Right atrium auricular region (tissue), 2 donors: ENCODE data around the gene GARNL3. TPM values are rescaled to one million over a fixed set of nuclear protein-coding genes. Genes with fewer than 3 reads are reported as not detected.

Experiments used
- DNase-seq: peaks from one replicate; pipeline ENCODE4 v3.0.0-alpha.2; 2019; ENCODE audit warnings: low spot score
- H3K27ac ChIP-seq, 2 donors: fragments of 200-600 bp; sonication (generic); 1 replicate in 1 of 2; 2 replicates in 1 of 2; pipeline ENCODE4 v1.5.1; 2016 to 2019
- H3K27me3 ChIP-seq, 2 donors: fragments of 200-600 bp; sonication (generic); one replicate each; pipeline versions ENCODE4 v1.5.1 to v1.6.0; 2017 to 2019
- H3K36me3 ChIP-seq: fragments of 200-600 bp; sonication (generic); one replicate; pipeline ENCODE4 v1.5.1; 2016
- H3K4me1 ChIP-seq, 2 donors: fragments of 200-600 bp; sonication (generic); one replicate each; pipeline versions ENCODE4 v1.5.1 to v1.6.0; 2017 to 2019
- H3K4me3 ChIP-seq, 2 donors: fragments of 200-600 bp; sonication (generic); 1 replicate in 1 of 2; 2 replicates in 1 of 2; pipeline ENCODE4 v1.5.1; 2017 to 2019; ENCODE audit warnings: mild to moderate bottlenecking in 1 of 2, moderate library complexity in 1 of 2
- H3K9me3 ChIP-seq, 2 donors: fragments of 200-600 bp; sonication (generic); one replicate each; pipeline ENCODE4 v1.5.1; 2019
- CTCF ChIP-seq, 2 donors: fragments of 200-600 bp; sonication (generic); IDR thresholded peaks; one replicate each; pipeline ENCODE4 v1.5.1; 2019; ENCODE audit warnings: antibody characterized with exemption in 2 of 2
- total RNA-seq, 2 donors: library from RNA; depleted of rRNA; stranded (reverse); fragments of >200 nt; gene quantifications; one replicate each; pipeline ENCODE4 v1.1.0, GENCODE V29; 2016

Gene GARNL3
- total RNA-seq, 2 donors from 2014 or later: 8.9 to 17.7 TPM

GRCh38 chr9:127388037-127388855 is 123.7 kb downstream of the GARNL3 start:
- Histone ChIP-seq H3K27me3 (no peaks in the 10 kb centered on the region), H3K4me3 (no peak overlapping the region), H3K4me1 (no peaks in the 10 kb centered on the region), H3K9me3 (no peaks in the 10 kb centered on the region), H3K27ac (peak overlapping the region; percentile 4 to 11), H3K36me3 (peaks cover 4% of the 10 kb centered on the region)
- TF ChIP-seq CTCF (IDR thresholded peaks at IDR 0.05): no peak
- DNase-seq: peak; percentile 87

- no peak for DNase-seq
- Histone ChIP-seq H3K4me3 (no peak overlapping the region), H3K9me3 (no peaks in the 10 kb centered on the region), H3K36me3 (peaks cover 4% of the 10 kb centered on the region), H3K27ac (peak overlapping the region; percentile 4 to 11), H3K27me3 (no peaks in the 10 kb centered on the region), H3K4me1 (no peaks in the 10 kb centered on the region)
- no peak for TF ChIP-seq CTCF (IDR thresholded peaks at IDR 0.05)
These were observed 124.3 kb downstream of the GARNL3 start for GRCh38 chr9:127388856-127389238.

- no peak for TF ChIP-seq CTCF (IDR thresholded peaks at IDR 0.05)
- Histone ChIP-seq H3K36me3 (peaks cover 4% of the 10 kb centered on the region), H3K27me3 (no peaks in the 10 kb centered on the region), H3K4me3 (no peak overlapping the region), H3K4me1 (no peaks in the 10 kb centered on the region), H3K27ac (no peak overlapping the region), H3K9me3 (no peaks in the 10 kb centered on the region)
- DNase-seq: no peak
These were observed 125.0 kb downstream of the GARNL3 start for GRCh38 chr9:127389381-127390247.

- H3K4me3 ChIP-seq: no peak overlapping the region
- no peak for DNase-seq
- peaks cover 4% of the 10 kb centered on the region for H3K36me3 ChIP-seq
- no peaks in the 10 kb centered on the region for H3K9me3 ChIP-seq
- no peak overlapping the region for H3K27ac ChIP-seq
- no peaks in the 10 kb centered on the region for H3K4me1 ChIP-seq
- TF ChIP-seq CTCF (IDR thresholded peaks at IDR 0.05): no peak
- no peaks in the 10 kb centered on the region for H3K27me3 ChIP-seq
These were observed 125.6 kb downstream of the GARNL3 start for GRCh38 chr9:127390248-127390545.

- no peaks in the 10 kb centered on the region for H3K9me3 ChIP-seq
- no peak for TF ChIP-seq CTCF (IDR thresholded peaks at IDR 0.05)
- peaks cover 4% of the 10 kb centered on the region for H3K36me3 ChIP-seq
- H3K27me3 ChIP-seq: no peaks in the 10 kb centered on the region
- H3K4me3 ChIP-seq: no peak overlapping the region
- no peak for DNase-seq
- no peaks in the 10 kb centered on the region for H3K4me1 ChIP-seq
- H3K27ac ChIP-seq: no peak overlapping the region
These were observed 126.0 kb downstream of the GARNL3 start for GRCh38 chr9:127390563-127390962.
